Endothelial cell of umbilical vein (primary cell): ENCODE data around the gene JUP. TPM values are rescaled to one million over a fixed set of nuclear protein-coding genes. Genes with fewer than 3 reads are reported as not detected.

Experiments
- BruUV-seq: library from RNA; stranded (reverse); fragments of 400-500 nt; replicated peaks from 2 replicates; lab custom pipeline; 2021; lab: Mats Ljungman, UMichigan
- CTCF ChIA-PET: fragments of 300-600, 350-600 bp; sonication (Branson Sonifier 250); formaldehyde crosslinking; loops from one replicate; lab custom pipeline; 2021; ENCODE audit warnings: antibody characterized with exemption, inconsistent platforms; lab: Charles Lee
- POLR2A ChIA-PET: fragments of 300-600, 350-600 bp; sonication (Branson Sonifier 250); formaldehyde crosslinking; loops from one replicate; lab custom pipeline; 2021; ENCODE audit warnings: antibody characterized with exemption, inconsistent platforms; lab: Charles Lee
- DNase-seq: peaks from one replicate; pipeline ENCODE4 v3.0.0-alpha.2; 2011; ENCODE audit warnings: low read depth, low spot score
- FAIRE-seq: peaks from 2 replicates; lab custom pipeline; 2011; peaks lifted over from hg19 to GRCh38; lab: Jason Lieb, UNC
- H2AFZ ChIP-seq: 2 replicates; pipeline ENCODE4 v1.6.0; 2012; ENCODE audit warnings: low read depth, low read length, control low read depth, inconsistent platforms
- H3K27ac ChIP-seq: 2 replicates; pipeline ENCODE4 v1.5.1; 2011; ENCODE audit warnings: low read depth, mild to moderate bottlenecking, control low read depth, low read length, moderate library complexity; ENCODE audit not compliant: insufficient read depth
- H3K27me3 ChIP-seq, 2 experiments: 2 replicates each; pipeline versions ENCODE4 v1.6.0 to v1.6.1; 2011; ENCODE audit warnings: low read length in 2 of 2, mixed read lengths in 1 of 2; ENCODE audit not compliant: control insufficient read depth in 2 of 2, insufficient read depth in 2 of 2
- H3K36me3 ChIP-seq, 2 experiments: 2 replicates in 1 of 2; 3 replicates in 1 of 2; pipeline ENCODE4 v1.5.1; 2011; ENCODE audit warnings: low read length in 2 of 2, mild to moderate bottlenecking in 1 of 2, moderate library complexity in 1 of 2; ENCODE audit not compliant: control insufficient read depth in 2 of 2, insufficient read depth in 2 of 2; ENCODE audit errors: extremely low read depth in 1 of 2
- H3K4me1 ChIP-seq: 3 replicates; pipeline ENCODE4 v1.5.1; 2011; ENCODE audit warnings: mild to moderate bottlenecking, low read length; ENCODE audit not compliant: control insufficient read depth, insufficient read depth; ENCODE audit errors: extremely low read depth
- H3K4me2 ChIP-seq: 2 replicates; pipeline ENCODE4 v1.6.1; 2011; ENCODE audit warnings: low read length, control low read depth, mixed read lengths; ENCODE audit not compliant: insufficient read depth
- H3K4me3 ChIP-seq, 3 experiments: fragments of 200-600 bp in 1 of 3; sonication (generic), shearing (Covaris generic) in 1 of 3; replicated peaks in 1 of 3; 2 replicates each; pipeline ENCODE4 v1.5.1; 2011 to 2016; ENCODE audit warnings: control low read depth in 3 of 3, low read length in 3 of 3, mild to moderate bottlenecking in 2 of 3, inconsistent platforms in 1 of 3, low read depth in 1 of 3, moderate library complexity in 1 of 3; ENCODE audit not compliant: insufficient read depth in 1 of 3
- H3K79me2 ChIP-seq: 2 replicates; pipeline ENCODE4 v1.6.0; 2012; ENCODE audit warnings: low read length, inconsistent platforms; ENCODE audit not compliant: control insufficient read depth, insufficient read depth
- H3K9ac ChIP-seq: replicated peaks from 2 replicates; pipeline ENCODE3; 2011; ENCODE audit warnings: low read length, control low read depth; ENCODE audit not compliant: insufficient read depth; ENCODE audit errors: extremely low read depth
- H3K9me1 ChIP-seq: replicated peaks from 3 replicates; pipeline ENCODE4 v1.6.0; 2011; ENCODE audit warnings: mild to moderate bottlenecking, low read length; ENCODE audit not compliant: control insufficient read depth, insufficient read depth; ENCODE audit errors: extremely low read depth
- H3K9me3 ChIP-seq: replicated peaks from 2 replicates; pipeline ENCODE4 v1.5.1; 2012; ENCODE audit warnings: low read length, inconsistent platforms; ENCODE audit not compliant: control insufficient read depth, insufficient read depth
- H4K20me1 ChIP-seq: replicated peaks from 2 replicates; pipeline ENCODE3; 2011; ENCODE audit warnings: mild to moderate bottlenecking, low read length; ENCODE audit not compliant: control insufficient read depth, insufficient read depth; ENCODE audit errors: extremely low read depth
- CTCF ChIP-seq, 2 donors: IDR thresholded peaks; 1 replicate in 1 of 2; 2 replicates in 1 of 2; pipeline ENCODE4 v1.5.1; 2011; ENCODE audit warnings: low read length in 2 of 2, mild to moderate bottlenecking in 2 of 2, moderate library complexity in 2 of 2, control low read depth in 1 of 2, inconsistent platforms in 1 of 2, low read depth in 1 of 2; ENCODE audit not compliant: insufficient read depth in 1 of 2; ENCODE audit errors: extremely low read depth in 1 of 2
- FOS ChIP-seq: IDR thresholded peaks from 2 replicates; pipeline ENCODE4 v1.6.1; 2011; ENCODE audit warnings: mild to moderate bottlenecking, low read length, moderate library complexity, borderline replicate concordance; ENCODE audit not compliant: insufficient read depth
- GATA2 ChIP-seq: IDR thresholded peaks from 2 replicates; pipeline ENCODE4 v1.7.0; 2011; ENCODE audit warnings: low read depth, mild to moderate bottlenecking, moderate library complexity, mixed read lengths, low read length; ENCODE audit not compliant: insufficient read length, insufficient read depth
- JUN ChIP-seq: IDR thresholded peaks from 2 replicates; pipeline ENCODE4 v1.6.1; 2011; ENCODE audit warnings: borderline replicate concordance, low read depth; ENCODE audit not compliant: insufficient read length, insufficient read depth
- MYC ChIP-seq: IDR thresholded peaks from one replicate; pipeline ENCODE4 v1.6.1; 2011; ENCODE audit warnings: mild to moderate bottlenecking, low read depth, low read length
- POLR2A ChIP-seq: IDR thresholded peaks from 2 replicates; pipeline ENCODE4 v1.6.1; 2012; ENCODE audit warnings: low read depth, mild to moderate bottlenecking, control low read depth, low read length
- POLR2AphosphoS5 ChIP-seq: IDR thresholded peaks from 2 replicates; pipeline ENCODE4 v1.6.1; 2012; ENCODE audit warnings: low read depth, mild to moderate bottlenecking, control low read depth, low read length, moderate library complexity; ENCODE audit not compliant: insufficient read depth
- dilution Hi-C: fragments of 300-500 bp; cut with MboI; formaldehyde crosslinking; loops from one replicate; pipeline ENCODE4 v1.15.0; 2019; ENCODE audit warnings: low sequenced_read_pairs; ENCODE audit not compliant: extremely low pct_ligation_motif_present
- intact Hi-C: fragments of 100-400 bp; cut with micrococcal nuclease; formaldehyde crosslinking; loops from one replicate; pipeline ENCODE4 v1.10.0; 2022
- polyA plus RNA-seq, 4 experiments: library from polyadenylated mRNA; depleted of rRNA in 3 of 4; stranded (reverse) in 3 of 4; unstranded in 1 of 4; fragments of >200 nt; gene quantifications; 2 replicates each; pipeline versions ENCODE4 v1.2.1 to v1.2.3, GENCODE V29; 2011 to 2012; ENCODE audit warnings: missing spikeins in 1 of 4
- total RNA-seq: library from RNA; stranded (reverse); gene quantifications from 2 replicates; pipeline ENCODE4 v1.2.3, GENCODE V29; 2021
- TF ChIP-seq, protein P1 (sequence below): IDR thresholded peaks from 2 replicates; pipeline ENCODE4 v1.6.1; 2011; ENCODE audit not compliant: insufficient read depth, insufficient read length

JUP gene
- total and polyA plus RNA-seq, 2 donors (not counting 3 experiments of a cell fraction or from before 2014, with no cell fraction given) = 98.0 to 171 TPM

GRCh38 chr17:41723801-41724475, 62.6 kb downstream of the JUP start:
- ChIA-PET CTCF (interaction anchor here (1.2 kb wide), 1 partner anchor 28 kb away, joined by 3 read pairs; no protein-coding TSS in a partner anchor), POLR2A (no interaction called here)

More at GRCh38 chr17:41723801-41724475, 62.6 kb downstream of the JUP start:
- no TSS peak for BruUV-seq
- intact Hi-C loops = no loop called here
- TF ChIP-seq GATA2 = no peak
- TF ChIP-seq JUN = no peak
- no peak for TF ChIP-seq CTCF (IDR thresholded peaks at IDR 0.05; ENCODE audit: extremely low read depth in 1 of 2, insufficient read depth in 1 of 2, low read depth in 1 of 2, low read length in 2 of 2)
- no peak for TF ChIP-seq MYC
- no peak for TF ChIP-seq POLR2A
- TF ChIP-seq FOS = no peak
- TF ChIP-seq, protein P1, sequence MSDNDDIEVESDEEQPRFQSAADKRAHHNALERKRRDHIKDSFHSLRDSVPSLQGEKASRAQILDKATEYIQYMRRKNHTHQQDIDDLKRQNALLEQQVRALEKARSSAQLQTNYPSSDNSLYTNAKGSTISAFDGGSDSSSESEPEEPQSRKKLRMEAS = no peak
- TF ChIP-seq POLR2AphosphoS5 = no peak
- FAIRE-seq (no peak), DNase-seq (no peak)
- Histone ChIP-seq H3K4me3 (no peak overlapping the region), H3K9me3 (no peaks in the 10 kb centered on the region), H3K9me1 (no peaks in the 10 kb centered on the region), H3K79me2 (no peaks in the 10 kb centered on the region), H3K4me1 (no peaks in the 10 kb centered on the region), H4K20me1 (no peaks in the 10 kb centered on the region), H3K4me2 (no peak overlapping the region), H3K27ac (no peak overlapping the region), H3K27me3 (peaks cover 0 to 1% of the 10 kb centered on the region in 2 experiments), H3K36me3 (no peaks in the 10 kb centered on the region), H2AFZ (no peak overlapping the region), H3K9ac (no peak overlapping the region)
- dilution Hi-C loops = no loop called here
